ENCODE data around the gene VWA5B2. TPM values are rescaled to one million over a fixed set of nuclear protein-coding genes. Genes with fewer than 3 reads are reported as not detected.
A peak's percentile ranks its signal among the peaks of the same experiment; 100 is the strongest.

Gene VWA5B2
- total and polyA plus RNA-seq, 2 of the 13 experiments (the other 11 are each of a cell fraction or from before 2014, with no cell fraction given): 0.03 to 0.04 TPM

DNA sequence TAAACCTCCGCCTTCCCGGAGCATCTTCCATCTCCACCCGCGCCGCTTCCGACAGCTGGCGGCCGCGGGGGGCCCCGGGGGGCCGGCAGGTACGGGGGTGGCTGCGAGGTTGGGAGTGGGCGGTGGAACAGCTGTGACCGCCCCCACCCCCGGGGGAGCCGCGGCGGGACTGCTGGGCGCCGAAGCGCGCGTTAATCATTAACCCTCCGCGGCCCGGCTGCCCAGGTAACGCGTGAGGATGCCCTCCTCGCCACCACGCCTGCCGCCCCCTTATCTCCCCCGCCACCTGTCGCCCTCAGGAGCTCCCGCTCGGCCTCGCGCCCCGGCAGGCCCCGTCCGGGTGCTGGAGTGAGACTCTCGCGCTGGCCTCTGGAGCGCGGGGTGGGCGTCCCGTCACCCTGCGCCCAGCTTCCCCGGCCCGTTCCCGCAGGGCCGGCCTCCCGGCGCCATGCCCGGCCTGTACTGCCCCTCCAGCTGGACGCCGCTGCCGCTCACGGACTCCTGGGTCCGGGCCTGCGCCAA lies 757 bp downstream of the VWA5B2 start (continued):
- TF ChIP-seq, protein P1, sequence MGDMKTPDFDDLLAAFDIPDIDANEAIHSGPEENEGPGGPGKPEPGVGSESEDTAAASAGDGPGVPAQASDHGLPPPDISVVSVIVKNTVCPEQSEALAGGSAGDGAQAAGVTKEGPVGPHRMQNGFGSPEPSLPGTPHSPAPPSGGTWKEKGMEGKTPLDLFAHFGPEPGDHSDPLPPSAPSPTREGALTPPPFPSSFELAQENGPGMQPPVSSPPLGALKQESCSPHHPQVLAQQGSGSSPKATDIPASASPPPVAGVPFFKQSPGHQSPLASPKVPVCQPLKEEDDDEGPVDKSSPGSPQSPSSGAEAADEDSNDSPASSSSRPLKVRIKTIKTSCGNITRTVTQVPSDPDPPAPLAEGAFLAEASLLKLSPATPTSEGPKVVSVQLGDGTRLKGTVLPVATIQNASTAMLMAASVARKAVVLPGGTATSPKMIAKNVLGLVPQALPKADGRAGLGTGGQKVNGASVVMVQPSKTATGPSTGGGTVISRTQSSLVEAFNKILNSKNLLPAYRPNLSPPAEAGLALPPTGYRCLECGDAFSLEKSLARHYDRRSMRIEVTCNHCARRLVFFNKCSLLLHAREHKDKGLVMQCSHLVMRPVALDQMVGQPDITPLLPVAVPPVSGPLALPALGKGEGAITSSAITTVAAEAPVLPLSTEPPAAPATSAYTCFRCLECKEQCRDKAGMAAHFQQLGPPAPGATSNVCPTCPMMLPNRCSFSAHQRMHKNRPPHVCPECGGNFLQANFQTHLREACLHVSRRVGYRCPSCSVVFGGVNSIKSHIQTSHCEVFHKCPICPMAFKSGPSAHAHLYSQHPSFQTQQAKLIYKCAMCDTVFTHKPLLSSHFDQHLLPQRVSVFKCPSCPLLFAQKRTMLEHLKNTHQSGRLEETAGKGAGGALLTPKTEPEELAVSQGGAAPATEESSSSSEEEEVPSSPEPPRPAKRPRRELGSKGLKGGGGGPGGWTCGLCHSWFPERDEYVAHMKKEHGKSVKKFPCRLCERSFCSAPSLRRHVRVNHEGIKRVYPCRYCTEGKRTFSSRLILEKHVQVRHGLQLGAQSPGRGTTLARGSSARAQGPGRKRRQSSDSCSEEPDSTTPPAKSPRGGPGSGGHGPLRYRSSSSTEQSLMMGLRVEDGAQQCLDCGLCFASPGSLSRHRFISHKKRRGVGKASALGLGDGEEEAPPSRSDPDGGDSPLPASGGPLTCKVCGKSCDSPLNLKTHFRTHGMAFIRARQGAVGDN (CRISPR knock-in tag; IDR thresholded peaks at IDR 0.05): peak; percentile 55
- TF ChIP-seq MXI1 (IDR thresholded peaks at IDR 0.05; ENCODE audit: borderline replicate concordance, low read depth, low read length) (peak; percentile 27; the same call in 1 of the 3 replicates), SAP130 (CRISPR knock-in tag; IDR thresholded peaks at IDR 0.05; ENCODE audit: low read depth) (0 out of 2 replicates have a peak, but pooled peaks have one; percentile 16), FOXO1 (CRISPR knock-in tag; IDR thresholded peaks at IDR 0.05) (no peak), NONO (IDR thresholded peaks at IDR 0.05) (no peak), NONO (CRISPR knock-in tag; conservative IDR thresholded peaks at IDR 0.05) (peak; percentile 56; the same call in 1 of the 2 replicates), KLF15 (CRISPR knock-in tag; IDR thresholded peaks at IDR 0.05; ENCODE audit: borderline replicate concordance) (no peak)
- TF ChIP-seq, protein P2, sequence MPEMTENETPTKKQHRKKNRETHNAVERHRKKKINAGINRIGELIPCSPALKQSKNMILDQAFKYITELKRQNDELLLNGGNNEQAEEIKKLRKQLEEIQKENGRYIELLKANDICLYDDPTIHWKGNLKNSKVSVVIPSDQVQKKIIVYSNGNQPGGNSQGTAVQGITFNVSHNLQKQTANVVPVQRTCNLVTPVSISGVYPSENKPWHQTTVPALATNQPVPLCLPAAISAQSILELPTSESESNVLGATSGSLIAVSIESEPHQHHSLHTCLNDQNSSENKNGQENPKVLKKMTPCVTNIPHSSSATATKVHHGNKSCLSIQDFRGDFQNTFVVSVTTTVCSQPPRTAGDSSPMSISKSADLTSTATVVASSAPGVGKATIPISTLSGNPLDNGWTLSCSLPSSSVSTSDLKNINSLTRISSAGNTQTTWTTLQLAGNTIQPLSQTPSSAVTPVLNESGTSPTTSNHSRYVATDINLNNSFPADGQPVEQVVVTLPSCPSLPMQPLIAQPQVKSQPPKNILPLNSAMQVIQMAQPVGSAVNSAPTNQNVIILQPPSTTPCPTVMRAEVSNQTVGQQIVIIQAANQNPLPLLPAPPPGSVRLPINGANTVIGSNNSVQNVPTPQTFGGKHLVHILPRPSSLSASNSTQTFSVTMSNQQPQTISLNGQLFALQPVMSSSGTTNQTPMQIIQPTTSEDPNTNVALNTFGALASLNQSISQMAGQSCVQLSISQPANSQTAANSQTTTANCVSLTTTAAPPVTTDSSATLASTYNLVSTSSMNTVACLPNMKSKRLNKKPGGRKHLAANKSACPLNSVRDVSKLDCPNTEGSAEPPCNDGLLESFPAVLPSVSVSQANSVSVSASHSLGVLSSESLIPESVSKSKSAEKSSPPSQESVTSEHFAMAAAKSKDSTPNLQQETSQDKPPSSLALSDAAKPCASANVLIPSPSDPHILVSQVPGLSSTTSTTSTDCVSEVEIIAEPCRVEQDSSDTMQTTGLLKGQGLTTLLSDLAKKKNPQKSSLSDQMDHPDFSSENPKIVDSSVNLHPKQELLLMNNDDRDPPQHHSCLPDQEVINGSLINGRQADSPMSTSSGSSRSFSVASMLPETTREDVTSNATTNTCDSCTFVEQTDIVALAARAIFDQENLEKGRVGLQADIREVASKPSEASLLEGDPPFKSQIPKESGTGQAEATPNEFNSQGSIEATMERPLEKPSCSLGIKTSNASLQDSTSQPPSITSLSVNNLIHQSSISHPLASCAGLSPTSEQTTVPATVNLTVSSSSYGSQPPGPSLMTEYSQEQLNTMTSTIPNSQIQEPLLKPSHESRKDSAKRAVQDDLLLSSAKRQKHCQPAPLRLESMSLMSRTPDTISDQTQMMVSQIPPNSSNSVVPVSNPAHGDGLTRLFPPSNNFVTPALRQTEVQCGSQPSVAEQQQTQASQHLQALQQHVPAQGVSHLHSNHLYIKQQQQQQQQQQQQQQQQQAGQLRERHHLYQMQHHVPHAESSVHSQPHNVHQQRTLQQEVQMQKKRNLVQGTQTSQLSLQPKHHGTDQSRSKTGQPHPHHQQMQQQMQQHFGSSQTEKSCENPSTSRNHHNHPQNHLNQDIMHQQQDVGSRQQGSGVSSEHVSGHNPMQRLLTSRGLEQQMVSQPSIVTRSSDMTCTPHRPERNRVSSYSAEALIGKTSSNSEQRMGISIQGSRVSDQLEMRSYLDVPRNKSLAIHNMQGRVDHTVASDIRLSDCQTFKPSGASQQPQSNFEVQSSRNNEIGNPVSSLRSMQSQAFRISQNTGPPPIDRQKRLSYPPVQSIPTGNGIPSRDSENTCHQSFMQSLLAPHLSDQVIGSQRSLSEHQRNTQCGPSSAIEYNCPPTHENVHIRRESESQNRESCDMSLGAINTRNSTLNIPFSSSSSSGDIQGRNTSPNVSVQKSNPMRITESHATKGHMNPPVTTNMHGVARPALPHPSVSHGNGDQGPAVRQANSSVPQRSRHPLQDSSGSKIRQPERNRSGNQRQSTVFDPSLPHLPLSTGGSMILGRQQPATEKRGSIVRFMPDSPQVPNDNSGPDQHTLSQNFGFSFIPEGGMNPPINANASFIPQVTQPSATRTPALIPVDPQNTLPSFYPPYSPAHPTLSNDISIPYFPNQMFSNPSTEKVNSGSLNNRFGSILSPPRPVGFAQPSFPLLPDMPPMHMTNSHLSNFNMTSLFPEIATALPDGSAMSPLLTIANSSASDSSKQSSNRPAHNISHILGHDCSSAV (CRISPR knock-in tag; IDR thresholded peaks at IDR 0.05; ENCODE audit: borderline replicate concordance): no peak
- TF ChIP-seq, protein P3, sequence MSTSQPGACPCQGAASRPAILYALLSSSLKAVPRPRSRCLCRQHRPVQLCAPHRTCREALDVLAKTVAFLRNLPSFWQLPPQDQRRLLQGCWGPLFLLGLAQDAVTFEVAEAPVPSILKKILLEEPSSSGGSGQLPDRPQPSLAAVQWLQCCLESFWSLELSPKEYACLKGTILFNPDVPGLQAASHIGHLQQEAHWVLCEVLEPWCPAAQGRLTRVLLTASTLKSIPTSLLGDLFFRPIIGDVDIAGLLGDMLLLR (CRISPR knock-in tag; IDR thresholded peaks at IDR 0.05): 0 out of 2 replicates have a peak, but pooled peaks have one; percentile 42
- TF ChIP-seq, protein P4, sequence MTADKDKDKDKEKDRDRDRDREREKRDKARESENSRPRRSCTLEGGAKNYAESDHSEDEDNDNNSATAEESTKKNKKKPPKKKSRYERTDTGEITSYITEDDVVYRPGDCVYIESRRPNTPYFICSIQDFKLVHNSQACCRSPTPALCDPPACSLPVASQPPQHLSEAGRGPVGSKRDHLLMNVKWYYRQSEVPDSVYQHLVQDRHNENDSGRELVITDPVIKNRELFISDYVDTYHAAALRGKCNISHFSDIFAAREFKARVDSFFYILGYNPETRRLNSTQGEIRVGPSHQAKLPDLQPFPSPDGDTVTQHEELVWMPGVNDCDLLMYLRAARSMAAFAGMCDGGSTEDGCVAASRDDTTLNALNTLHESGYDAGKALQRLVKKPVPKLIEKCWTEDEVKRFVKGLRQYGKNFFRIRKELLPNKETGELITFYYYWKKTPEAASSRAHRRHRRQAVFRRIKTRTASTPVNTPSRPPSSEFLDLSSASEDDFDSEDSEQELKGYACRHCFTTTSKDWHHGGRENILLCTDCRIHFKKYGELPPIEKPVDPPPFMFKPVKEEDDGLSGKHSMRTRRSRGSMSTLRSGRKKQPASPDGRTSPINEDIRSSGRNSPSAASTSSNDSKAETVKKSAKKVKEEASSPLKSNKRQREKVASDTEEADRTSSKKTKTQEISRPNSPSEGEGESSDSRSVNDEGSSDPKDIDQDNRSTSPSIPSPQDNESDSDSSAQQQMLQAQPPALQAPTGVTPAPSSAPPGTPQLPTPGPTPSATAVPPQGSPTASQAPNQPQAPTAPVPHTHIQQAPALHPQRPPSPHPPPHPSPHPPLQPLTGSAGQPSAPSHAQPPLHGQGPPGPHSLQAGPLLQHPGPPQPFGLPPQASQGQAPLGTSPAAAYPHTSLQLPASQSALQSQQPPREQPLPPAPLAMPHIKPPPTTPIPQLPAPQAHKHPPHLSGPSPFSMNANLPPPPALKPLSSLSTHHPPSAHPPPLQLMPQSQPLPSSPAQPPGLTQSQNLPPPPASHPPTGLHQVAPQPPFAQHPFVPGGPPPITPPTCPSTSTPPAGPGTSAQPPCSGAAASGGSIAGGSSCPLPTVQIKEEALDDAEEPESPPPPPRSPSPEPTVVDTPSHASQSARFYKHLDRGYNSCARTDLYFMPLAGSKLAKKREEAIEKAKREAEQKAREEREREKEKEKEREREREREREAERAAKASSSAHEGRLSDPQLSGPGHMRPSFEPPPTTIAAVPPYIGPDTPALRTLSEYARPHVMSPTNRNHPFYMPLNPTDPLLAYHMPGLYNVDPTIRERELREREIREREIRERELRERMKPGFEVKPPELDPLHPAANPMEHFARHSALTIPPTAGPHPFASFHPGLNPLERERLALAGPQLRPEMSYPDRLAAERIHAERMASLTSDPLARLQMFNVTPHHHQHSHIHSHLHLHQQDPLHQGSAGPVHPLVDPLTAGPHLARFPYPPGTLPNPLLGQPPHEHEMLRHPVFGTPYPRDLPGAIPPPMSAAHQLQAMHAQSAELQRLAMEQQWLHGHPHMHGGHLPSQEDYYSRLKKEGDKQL (CRISPR knock-in tag; IDR thresholded peaks at IDR 0.05; ENCODE audit: low read depth): no peak

Measured in HepG2 (cell line).